Heart left ventricle (tissue), 16 donors: ENCODE measurements around the gene ACOT12. TPM values are rescaled to one million over a fixed set of nuclear protein-coding genes. Genes with fewer than 3 reads are reported as not detected.
A peak's percentile ranks its signal among the peaks of the same experiment; 100 is the strongest.

Experiments
- ATAC-seq, 4 donors: fragments of 200-7000 bp; cut with Tn5 transposase; one replicate each; pipeline ENCODE4 v1.9.1; 2020 to 2022; ENCODE audit warnings: moderate library complexity in 4 of 4, mild to moderate bottlenecking in 3 of 4, moderate number of reproducible peaks in 1 of 4
- DNase-seq, 5 donors: peaks; one replicate each; pipeline ENCODE4 v3.0.0-alpha.2; 2020
- H3K27ac ChIP-seq, 12 donors: fragments of 200-600 bp; sonication (generic) in 4 of 12; one replicate each; pipeline versions ENCODE4 v1.5.0 to v1.8.0; 2016 to 2022; ENCODE audit warnings: mild to moderate bottlenecking in 2 of 12
- H3K27me3 ChIP-seq, 9 donors: fragments of 200-600 bp; sonication (generic) in 2 of 9; one replicate each; pipeline versions ENCODE4 v1.5.1 to v1.8.0; 2016 to 2022; ENCODE audit warnings: mild to moderate bottlenecking in 3 of 9
- H3K36me3 ChIP-seq, 9 donors: fragments of 200-600 bp; sonication (generic) in 2 of 9; one replicate each; pipeline versions ENCODE4 v1.5.0 to v1.8.0; 2018 to 2022; ENCODE audit warnings: mild to moderate bottlenecking in 2 of 9
- H3K4me1 ChIP-seq, 12 donors: fragments of 200-600 bp; sonication (generic) in 4 of 12; one replicate each; pipeline versions ENCODE4 v1.5.0 to v1.8.0; 2016 to 2022; ENCODE audit warnings: mild to moderate bottlenecking in 3 of 12
- H3K4me3 ChIP-seq, 12 donors: fragments of 200-600 bp; sonication (generic) in 4 of 12; one replicate each; pipeline versions ENCODE4 v1.5.0 to v1.8.0; 2017 to 2022; ENCODE audit warnings: mild to moderate bottlenecking in 9 of 12, moderate library complexity in 4 of 12
- H3K9me3 ChIP-seq, 12 donors: fragments of 200-600 bp; sonication (generic) in 4 of 12; one replicate each; pipeline versions ENCODE4 v1.5.0 to v1.8.0; 2016 to 2022; ENCODE audit warnings: mild to moderate bottlenecking in 1 of 12
- POLR2A ChIP-seq, 2 donors: fragments of 450-650 bp; IDR thresholded peaks; one replicate each; pipeline ENCODE4 v1.6.1; 2017; ENCODE audit warnings: antibody characterized with exemption in 2 of 2, mild to moderate bottlenecking in 2 of 2, moderate library complexity in 2 of 2
- WGBS, 4 donors: extraction: QIAGEN DNeasy Blood & Tissue Kit in 2 of 4; methylation state at CpG; one replicate each; pipeline versions ENCODE4 v1.1.5 to v1.1.7; 2013 to 2018; 5-methylcytosine and 5-hydroxymethylcytosine counted together
- intact Hi-C, 10 donors: fragments of 100-400 bp; cut with DNase I; formaldehyde crosslinking; loops; one replicate each; pipeline versions ENCODE4 v1.11.1 to v1.14.2; 2022
- polyA plus RNA-seq, 2 donors: library from polyadenylated mRNA; stranded (reverse); fragments of 200-250 nt; gene quantifications; one replicate each; pipeline ENCODE4 v1.2.3, GENCODE V29; 2013
- total RNA-seq, 9 donors: library from RNA; depleted of rRNA in 2 of 9; stranded (reverse); fragments of >200 nt in 2 of 9; fragmentation: NEBNext Ultra II Directional in 3 of 9; extraction: Animal tissue kit (Norgen Biotek cat#: 25700) in 3 of 9; gene quantifications; one replicate each; pipeline versions ENCODE4 v1.1.0 to v1.2.4, GENCODE V29; 2016 to 2023
- TF ChIP-seq, protein P1 (sequence below), 12 donors: fragments of 200-600 bp; sonication (generic) in 4 of 12; IDR thresholded peaks; one replicate each; pipeline versions ENCODE4 v1.5.0 to v1.8.0; 2018 to 2022; ENCODE audit warnings: antibody characterized with exemption in 12 of 12, mild to moderate bottlenecking in 5 of 12
- donor health status: ischemic (EF 13 %, LVEDD 7.1; RV severe dilation, severe dysfunction).
- donor health status: healthy with polysubstance abuse.
- donor health status: DM: no; HTN: yes; CAD: no.
- donor health status: DM: no; HTN: no; CAD: no.
- donor health status: ischemic (EF 25% LVEDD 6.9; RV normal size, moderate dysfunction).
- donor health status: ischemic (EF 25% LVEDD 5.7; RV mildly dilated, moderate dysfunction).
- donor health status: healthy.
- donor health status: DM: yes; HTN: yes; CAD: no.
- donor health status: ischemic (EF 35%, LVEDD 5.7; RV mildly dilated, moderate dysfunction).
- donor health status: nonischemic (EF 11% LVEDD 7.7; RV severe dilation, severe dysfunction).
- donor health status: DM: yes; HTN: yes; CAD: no.
- donor health status: PGD.
- donor health status: ischemic (EF 29% LVEDD 5.4; RV normal size, mild dysfunction).
- donor health status: nonischemic (EF 23%, LVEDD 6.1; RV moderate dilation, normal function).

The ACOT12 gene
- total and polyA plus RNA-seq, 11 donors: not detected

DNA sequence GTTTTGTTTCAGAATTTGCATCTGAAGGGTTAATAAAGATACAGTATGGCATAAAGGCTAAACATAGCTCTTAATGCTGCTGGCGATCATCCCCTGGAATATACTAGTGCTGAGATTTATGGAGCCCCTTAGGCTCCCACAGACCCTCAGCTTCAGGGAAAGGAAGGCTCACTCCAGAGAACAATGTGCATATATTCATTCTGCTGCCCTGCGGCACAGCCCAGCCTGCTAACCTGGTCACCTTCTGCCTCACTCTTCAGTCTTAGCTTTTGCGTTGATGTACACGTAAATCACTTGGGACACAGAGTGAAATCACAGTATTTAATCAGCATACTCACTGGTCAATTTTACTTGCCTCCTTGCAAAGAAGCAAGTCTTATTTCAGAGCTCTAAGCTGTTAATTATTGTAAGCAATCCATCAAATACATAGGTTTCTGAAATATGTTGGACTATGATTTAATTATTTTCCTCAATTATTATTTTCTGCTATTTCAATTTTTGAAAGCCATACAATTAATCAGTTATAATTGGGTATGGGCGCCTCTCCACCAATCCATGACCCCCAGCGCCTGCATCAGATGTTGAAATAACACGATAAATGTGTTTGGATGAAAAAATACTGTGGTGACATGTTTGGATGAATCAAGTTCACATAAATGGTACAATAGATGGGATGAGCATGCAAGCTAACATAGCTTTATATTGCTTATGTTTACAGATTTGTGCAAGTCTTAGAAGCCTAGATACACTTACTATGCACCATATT, 11.4 kb upstream of the ACOT12 start:
- TF ChIP-seq POLR2A (IDR thresholded peaks at IDR 0.05): no peak
- TF ChIP-seq, protein P1, sequence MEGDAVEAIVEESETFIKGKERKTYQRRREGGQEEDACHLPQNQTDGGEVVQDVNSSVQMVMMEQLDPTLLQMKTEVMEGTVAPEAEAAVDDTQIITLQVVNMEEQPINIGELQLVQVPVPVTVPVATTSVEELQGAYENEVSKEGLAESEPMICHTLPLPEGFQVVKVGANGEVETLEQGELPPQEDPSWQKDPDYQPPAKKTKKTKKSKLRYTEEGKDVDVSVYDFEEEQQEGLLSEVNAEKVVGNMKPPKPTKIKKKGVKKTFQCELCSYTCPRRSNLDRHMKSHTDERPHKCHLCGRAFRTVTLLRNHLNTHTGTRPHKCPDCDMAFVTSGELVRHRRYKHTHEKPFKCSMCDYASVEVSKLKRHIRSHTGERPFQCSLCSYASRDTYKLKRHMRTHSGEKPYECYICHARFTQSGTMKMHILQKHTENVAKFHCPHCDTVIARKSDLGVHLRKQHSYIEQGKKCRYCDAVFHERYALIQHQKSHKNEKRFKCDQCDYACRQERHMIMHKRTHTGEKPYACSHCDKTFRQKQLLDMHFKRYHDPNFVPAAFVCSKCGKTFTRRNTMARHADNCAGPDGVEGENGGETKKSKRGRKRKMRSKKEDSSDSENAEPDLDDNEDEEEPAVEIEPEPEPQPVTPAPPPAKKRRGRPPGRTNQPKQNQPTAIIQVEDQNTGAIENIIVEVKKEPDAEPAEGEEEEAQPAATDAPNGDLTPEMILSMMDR (IDR thresholded peaks at IDR 0.05): no peak
- H3K27ac ChIP-seq: no peak overlapping the region
- no peaks in the 10 kb centered on the region for H3K9me3 ChIP-seq
- no peaks in the 10 kb centered on the region for H3K4me1 ChIP-seq
- H3K27me3 ChIP-seq: no peaks in the 10 kb centered on the region
- ATAC-seq: no peak
- peaks cover 0 to 4% (median 0%) of the 10 kb centered on the region in 9 donors for H3K36me3 ChIP-seq
- intact Hi-C loops: no loop called here
- 80 to 82% (median 81%) methylated on average over 7 of the region's 7 CpGs for WGBS, 4 donors
- DNase-seq: no peak
- H3K4me3 ChIP-seq: no peak overlapping the region

DNA sequence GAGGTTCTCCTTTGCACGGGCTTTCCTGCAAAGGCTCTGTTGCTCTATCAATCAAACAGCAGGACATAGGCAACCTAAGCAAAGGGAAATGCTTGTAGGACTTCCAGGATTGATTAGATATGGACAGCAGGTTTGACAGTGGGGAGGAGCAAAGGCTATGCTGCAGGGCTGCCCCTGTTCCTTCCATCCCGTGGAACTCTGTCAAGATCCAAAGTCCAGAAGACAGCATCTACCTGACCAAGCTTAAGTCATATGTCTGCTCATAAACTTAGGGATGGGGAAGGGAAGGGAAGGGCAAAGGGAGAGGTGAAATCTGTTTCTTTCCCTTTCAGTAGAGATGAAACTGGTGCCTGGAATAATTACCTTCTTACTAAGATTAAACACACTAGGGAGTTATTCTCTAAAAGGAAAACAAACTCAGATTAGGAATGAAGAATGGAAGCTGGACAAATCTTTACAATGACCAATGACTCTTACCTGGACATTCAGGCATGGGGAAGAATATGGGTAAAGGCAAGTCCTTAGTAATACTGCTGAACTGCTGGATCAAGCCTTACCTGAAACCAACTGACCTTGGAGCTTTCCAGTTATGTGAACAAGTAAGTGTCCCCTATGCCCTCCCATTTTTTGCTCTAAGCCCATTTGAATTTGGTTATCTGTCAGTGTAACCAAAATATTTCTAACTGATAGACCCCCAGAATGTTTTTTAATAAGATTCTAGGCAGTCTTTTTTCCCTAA, 8.4 kb upstream of the ACOT12 start:
- Histone ChIP-seq H3K9me3 (no peaks in the 10 kb centered on the region), H3K27me3 (no peaks in the 10 kb centered on the region), H3K27ac (no peak overlapping the region), H3K4me1 (peaks cover 0 to 1% (median 0%) of the 10 kb centered on the region in 12 donors), H3K4me3 (no peak overlapping the region), H3K36me3 (peaks cover 0 to under 1% (median 0%) of the 10 kb centered on the region in 9 donors)
- TF ChIP-seq, protein P1 (IDR thresholded peaks at IDR 0.05): no peak
- TF ChIP-seq POLR2A (IDR thresholded peaks at IDR 0.05): no peak
- 17 to 38% (median 29%) methylated on average over 2 of the region's 2 CpGs for WGBS, 4 donors
- ATAC-seq (no peak), DNase-seq (no peak)
- intact Hi-C loops: no loop called here

DNA sequence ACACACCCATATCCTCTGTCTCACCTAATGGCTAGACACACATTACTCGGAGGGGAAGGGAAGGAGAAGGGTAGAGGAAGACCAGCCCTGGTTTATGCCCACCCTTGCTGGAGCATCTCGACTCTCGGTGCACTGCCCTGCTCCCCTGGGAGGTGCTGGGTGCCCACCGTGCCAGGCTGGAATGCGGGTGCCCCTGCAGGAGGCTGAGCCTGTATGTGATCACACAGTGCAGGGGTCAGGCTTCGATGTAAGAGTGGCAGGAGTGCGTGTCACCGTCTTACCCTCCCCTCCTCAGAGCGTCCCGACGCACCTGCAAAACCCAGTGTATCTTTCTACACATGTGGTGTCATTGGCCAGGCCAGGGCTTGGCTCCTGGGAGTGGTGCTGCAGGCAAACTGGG, 7.3 kb upstream of the ACOT12 start:
- no peaks in the 10 kb centered on the region for H3K27me3 ChIP-seq
- intact Hi-C loops: no loop called here
- TF ChIP-seq, protein P1 (IDR thresholded peaks at IDR 0.05): no peak
- TF ChIP-seq POLR2A (IDR thresholded peaks at IDR 0.05): no peak
- 84 to 95% (median 85%) methylated on average over 9 to 11 of the region's 11 CpGs for WGBS, 4 donors
- ATAC-seq (peak in 1 of 4 donors; percentile 43), DNase-seq (no peak)
- H3K36me3 ChIP-seq: no peaks in the 10 kb centered on the region
- H3K9me3 ChIP-seq: no peaks in the 10 kb centered on the region
- H3K27ac ChIP-seq: no peak overlapping the region
- no peak overlapping the region for H3K4me3 ChIP-seq
- H3K4me1 ChIP-seq: peaks cover 0 to 5% (median 0%) of the 10 kb centered on the region in 12 donors

DNA sequence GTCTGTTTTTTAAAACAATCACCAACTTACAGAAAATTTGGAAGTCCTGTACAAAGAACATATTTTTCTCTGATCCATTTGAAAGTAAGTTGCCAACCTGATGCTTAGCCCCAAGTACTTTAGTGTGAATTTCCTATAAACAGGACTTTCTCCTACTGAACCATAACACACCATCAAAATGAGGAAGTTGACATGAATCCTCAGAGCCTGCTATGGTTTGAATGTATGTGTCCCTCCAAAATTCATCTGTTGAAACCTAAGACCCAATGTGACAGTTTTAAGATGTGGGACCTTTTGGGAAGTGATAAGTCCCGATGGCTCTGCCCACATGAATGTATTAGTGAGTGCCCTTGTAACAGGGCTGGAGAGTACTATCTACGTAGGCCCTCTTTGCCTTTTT, 6.4 kb upstream of the ACOT12 start:
- ATAC-seq: no peak
- TF ChIP-seq, protein P1 (IDR thresholded peaks at IDR 0.05): no peak
- TF ChIP-seq POLR2A (IDR thresholded peaks at IDR 0.05): no peak
- intact Hi-C loops: no loop called here
- H3K9me3 ChIP-seq: peaks cover 0 to 2% (median 0%) of the 10 kb centered on the region in 12 donors
- no peaks in the 10 kb centered on the region for H3K36me3 ChIP-seq
- H3K4me3 ChIP-seq: no peak overlapping the region
- H3K27ac ChIP-seq: no peak overlapping the region
- no peak for DNase-seq
- peaks cover 0 to 8% (median 0%) of the 10 kb centered on the region in 9 donors for H3K27me3 ChIP-seq
- H3K4me1 ChIP-seq: peaks cover 0 to 5% (median 0%) of the 10 kb centered on the region in 12 donors
- WGBS, 4 donors: 59 to 69% (median 63%) methylated on average over 2 of the region's 2 CpGs
